Brain microvascular endothelial cell (primary cell): ENCODE data around the gene GPER1.

Source experiments
- DNase-seq: peaks from one replicate; pipeline ENCODE4 v3.0.0-alpha.2; 2020
- H3K27ac ChIP-seq: fragments of 250-450 bp; sonication (Bioruptor Pico); 2 replicates; pipeline ENCODE4 v1.5.1; 2020; ENCODE audit warnings: mild to moderate bottlenecking, moderate library complexity
- H3K27me3 ChIP-seq: fragments of 250-450 bp; sonication (Bioruptor Pico); replicated peaks from 2 replicates; pipeline ENCODE4 v1.5.1; 2020; ENCODE audit warnings: mild to moderate bottlenecking
- H3K36me3 ChIP-seq: fragments of 250-450 bp; sonication (Bioruptor Pico); replicated peaks from 2 replicates; pipeline ENCODE4 v1.5.1; 2020; ENCODE audit warnings: mild to moderate bottlenecking
- H3K4me3 ChIP-seq: 2 replicates; pipeline ENCODE4 v1.5.1; 2011; ENCODE audit warnings: low read depth, mild to moderate bottlenecking, control low read depth, low read length, moderate library complexity
- in situ Hi-C: cut with HindIII; loops from 2 replicates; pipeline ENCODE4 v1.10.0; 2017; ENCODE audit warnings: low sequenced_read_pairs, low pct_ligation_motif_present
- TF ChIP-seq, protein P1 (sequence below): IDR thresholded peaks from 2 replicates; pipeline ENCODE4 v1.5.1; 2011; ENCODE audit warnings: low read depth, mild to moderate bottlenecking, moderate library complexity, low read length, control low read depth, inconsistent platforms; ENCODE audit errors: missing control alignments

Gene GPER1

DNA sequence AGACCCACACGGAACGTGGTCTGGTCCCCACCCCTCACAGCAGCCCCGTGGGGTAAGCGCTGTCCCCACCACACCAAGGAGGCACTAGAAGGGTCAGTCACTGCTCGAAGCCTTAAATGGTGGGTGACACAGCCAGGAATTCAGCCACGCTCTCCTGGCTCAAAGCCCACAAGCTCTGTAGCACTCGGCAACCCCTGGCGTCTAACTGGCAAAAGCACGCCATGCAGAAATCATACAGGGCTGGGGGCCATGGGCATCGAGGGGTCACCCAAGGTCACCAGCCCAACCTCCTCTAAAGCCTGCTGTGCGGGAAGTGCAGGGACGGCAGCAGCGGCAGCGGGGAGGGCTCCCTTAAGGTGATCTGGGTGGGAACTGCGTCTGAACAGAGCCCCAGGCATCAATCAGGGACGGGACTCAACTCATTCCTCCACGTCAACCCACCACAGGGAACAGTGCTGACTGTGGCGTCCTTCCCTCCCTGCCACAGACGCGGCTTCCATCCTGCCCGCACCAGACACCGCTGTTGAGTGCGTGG is 7.8 kb downstream of the GPER1 start:
- in situ Hi-C loops, result no loop called here
- TF ChIP-seq, protein P1, sequence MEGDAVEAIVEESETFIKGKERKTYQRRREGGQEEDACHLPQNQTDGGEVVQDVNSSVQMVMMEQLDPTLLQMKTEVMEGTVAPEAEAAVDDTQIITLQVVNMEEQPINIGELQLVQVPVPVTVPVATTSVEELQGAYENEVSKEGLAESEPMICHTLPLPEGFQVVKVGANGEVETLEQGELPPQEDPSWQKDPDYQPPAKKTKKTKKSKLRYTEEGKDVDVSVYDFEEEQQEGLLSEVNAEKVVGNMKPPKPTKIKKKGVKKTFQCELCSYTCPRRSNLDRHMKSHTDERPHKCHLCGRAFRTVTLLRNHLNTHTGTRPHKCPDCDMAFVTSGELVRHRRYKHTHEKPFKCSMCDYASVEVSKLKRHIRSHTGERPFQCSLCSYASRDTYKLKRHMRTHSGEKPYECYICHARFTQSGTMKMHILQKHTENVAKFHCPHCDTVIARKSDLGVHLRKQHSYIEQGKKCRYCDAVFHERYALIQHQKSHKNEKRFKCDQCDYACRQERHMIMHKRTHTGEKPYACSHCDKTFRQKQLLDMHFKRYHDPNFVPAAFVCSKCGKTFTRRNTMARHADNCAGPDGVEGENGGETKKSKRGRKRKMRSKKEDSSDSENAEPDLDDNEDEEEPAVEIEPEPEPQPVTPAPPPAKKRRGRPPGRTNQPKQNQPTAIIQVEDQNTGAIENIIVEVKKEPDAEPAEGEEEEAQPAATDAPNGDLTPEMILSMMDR, result no peak
- no peak for DNase-seq
- Histone ChIP-seq H3K27ac (no peak overlapping the region), H3K27me3 (no peaks in the 10 kb centered on the region), H3K4me3 (no peak overlapping the region), H3K36me3 (peaks cover 2% of the 10 kb centered on the region)

DNA sequence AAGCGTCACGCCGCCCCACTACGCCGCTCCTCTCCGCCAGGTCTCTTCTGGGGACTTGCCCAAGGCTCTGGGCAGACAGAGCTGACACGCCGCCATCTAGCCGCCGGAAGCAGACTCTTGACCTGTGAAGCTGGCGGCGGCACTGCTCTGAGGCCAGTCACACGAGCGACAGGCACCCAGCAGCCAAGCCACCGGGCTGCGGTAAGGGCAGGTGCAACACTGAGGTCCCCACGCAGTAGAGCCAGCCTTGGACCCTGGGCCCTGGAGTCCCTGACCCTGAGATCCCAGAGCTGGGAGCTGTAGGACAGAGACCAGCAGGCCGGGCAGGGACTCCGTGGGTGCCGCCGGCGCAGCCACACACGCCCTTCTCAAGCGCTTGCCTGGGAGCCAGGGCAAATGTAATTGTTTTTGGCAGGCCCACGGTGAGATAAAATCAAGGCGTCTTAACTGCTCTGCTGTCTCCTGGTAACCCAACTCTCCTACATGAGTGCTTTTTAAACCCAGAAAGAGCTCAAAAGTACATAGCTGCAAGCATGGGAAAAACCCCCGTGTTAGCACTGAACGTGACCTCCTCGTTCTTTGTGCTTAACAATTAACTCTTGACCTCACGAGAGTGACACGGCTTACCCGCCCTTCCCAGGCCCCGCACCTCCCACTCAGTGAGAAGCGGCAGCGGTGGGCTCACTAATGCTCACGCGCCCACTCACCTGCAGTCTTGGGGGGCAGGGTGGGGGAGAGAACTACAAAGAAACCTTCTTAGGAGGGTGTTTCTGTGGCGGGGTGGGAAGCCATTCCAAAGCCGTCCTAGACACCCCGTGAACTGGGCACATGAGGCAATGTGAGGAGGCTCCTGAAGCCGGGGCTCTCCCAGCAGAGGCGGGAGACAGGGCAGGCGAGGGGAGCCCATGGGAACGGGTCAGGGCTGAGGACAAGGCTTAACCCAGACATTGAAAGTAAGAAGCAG is 8.5 kb downstream of the GPER1 start:
- no peak overlapping the region for H3K4me3 ChIP-seq
- in situ Hi-C loops, result no loop called here
- no peak for DNase-seq

DNA sequence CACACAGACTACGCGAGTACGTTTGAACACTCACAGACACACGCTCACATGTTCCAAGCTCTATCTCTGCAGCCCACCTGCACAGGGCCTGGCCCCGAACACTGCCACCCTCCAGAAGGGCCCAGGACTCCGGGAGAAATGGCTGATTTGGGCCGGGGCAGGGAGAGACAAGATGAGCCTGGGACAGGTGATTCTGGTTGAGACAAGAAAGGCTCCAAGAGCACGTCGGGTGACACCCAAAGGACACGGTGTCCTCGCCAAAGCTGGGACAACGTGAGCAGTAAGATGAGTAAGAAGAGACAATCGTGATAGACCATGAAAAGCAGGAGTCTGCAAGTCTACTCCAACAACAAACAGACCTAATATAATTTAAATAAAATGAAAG is 9.2 kb downstream of the GPER1 start:
- in situ Hi-C loops, result no loop called here
- TF ChIP-seq, protein P1, result no peak
- H3K36me3 ChIP-seq, result no peaks in the 10 kb centered on the region
- no peaks in the 10 kb centered on the region for H3K27me3 ChIP-seq
- H3K27ac ChIP-seq, result no peak overlapping the region
- no peak overlapping the region for H3K4me3 ChIP-seq
- DNase-seq, result no peak

More for the DNA sequence above, 8.5 kb downstream of the GPER1 start:
- TF ChIP-seq, protein P1, result no peak
- Histone ChIP-seq H3K36me3 (peaks cover 2% of the 10 kb centered on the region), H3K27me3 (no peaks in the 10 kb centered on the region), H3K27ac (no peak overlapping the region)

DNA sequence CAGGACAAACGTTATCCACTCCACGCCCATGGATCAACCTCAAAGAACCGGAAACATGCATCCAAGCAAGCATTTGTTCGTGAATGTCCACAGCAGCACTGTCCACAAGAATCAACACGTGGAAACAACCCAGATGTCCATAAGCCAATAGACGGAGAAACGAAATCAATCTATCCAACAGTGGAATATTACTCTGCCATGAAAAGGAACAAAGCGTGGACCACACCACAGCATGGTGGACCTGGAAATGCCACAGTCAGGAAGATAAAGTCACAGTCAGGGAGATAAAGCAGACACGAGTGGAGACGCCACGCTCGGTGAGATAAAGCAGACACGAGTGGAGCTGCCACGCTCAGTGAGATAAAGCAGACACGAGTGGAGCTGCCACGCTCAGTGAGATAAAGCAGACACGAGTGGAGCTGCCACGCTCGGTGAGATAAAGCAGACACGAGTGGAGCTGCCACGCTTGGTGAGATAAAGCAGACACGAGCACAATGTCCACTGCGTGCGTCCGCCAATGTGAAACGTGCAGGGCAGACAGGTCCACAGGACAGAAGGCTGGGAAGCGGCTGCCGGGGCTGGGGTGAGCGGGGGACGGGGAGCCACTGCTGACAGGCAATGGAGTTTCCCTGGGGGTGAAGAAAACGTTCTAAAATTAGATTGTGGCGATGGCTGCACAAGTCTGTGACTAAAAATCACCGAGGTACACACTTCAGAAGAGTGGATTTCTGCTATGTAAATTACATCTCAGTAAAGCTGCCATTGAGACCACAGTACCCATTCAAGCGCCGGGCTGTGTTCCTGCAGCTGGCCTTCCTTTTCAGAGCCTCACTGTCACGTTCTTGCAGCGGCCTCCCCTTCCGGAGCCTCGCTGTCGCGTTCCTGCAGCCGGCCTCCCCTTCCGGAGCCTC is 10.6 kb downstream of the GPER1 start:
- in situ Hi-C loops, result no loop called here
- H3K36me3 ChIP-seq, result no peaks in the 10 kb centered on the region
- DNase-seq, result no peak
- H3K4me3 ChIP-seq, result no peak overlapping the region
- TF ChIP-seq, protein P1, result no peak
- no peak overlapping the region for H3K27ac ChIP-seq
- no peaks in the 10 kb centered on the region for H3K27me3 ChIP-seq

DNA sequence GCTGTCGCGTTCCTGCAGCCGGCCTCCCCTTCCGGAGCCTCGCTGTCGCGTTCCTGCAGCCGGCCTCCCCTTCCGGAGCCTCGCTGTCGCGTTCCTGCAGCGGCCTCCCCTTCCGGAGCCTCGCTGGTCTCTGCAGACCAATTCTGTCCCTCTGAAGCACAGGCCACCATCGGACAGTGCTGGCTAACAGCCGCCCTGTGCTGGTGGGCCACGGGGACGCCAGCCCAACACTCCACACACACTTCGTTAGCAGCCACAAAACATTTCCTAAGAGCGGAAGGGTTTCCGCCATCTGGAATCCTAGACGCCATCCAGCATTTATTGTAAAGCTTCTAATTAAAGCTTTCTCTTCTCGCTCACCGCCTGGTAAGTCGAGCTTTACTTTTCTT is 11.2 kb downstream of the GPER1 start:
- TF ChIP-seq, protein P1, result no peak
- Histone ChIP-seq H3K27ac (no peak overlapping the region), H3K36me3 (no peaks in the 10 kb centered on the region), H3K4me3 (no peak overlapping the region), H3K27me3 (no peaks in the 10 kb centered on the region)
- in situ Hi-C loops, result no loop called here
- no peak for DNase-seq
